Esophagus muscularis mucosa (tissue), 4 donors: ENCODE measurements around the gene CEP164.

ENCODE experiments used
- CTCF ChIP-seq, 3 experiments: fragments of 200-600 bp in 2 of 3; fragments of 450-650 bp in 1 of 3; sonication (generic) in 2 of 3; IDR thresholded peaks; one replicate each; pipeline ENCODE4 v1.5.1; 2017 to 2019; ENCODE audit warnings: antibody characterized with exemption in 3 of 3, mild to moderate bottlenecking in 2 of 3, moderate library complexity in 1 of 3
- EP300 ChIP-seq: sonication (generic); formaldehyde crosslinking; IDR thresholded peaks from one replicate; pipeline ENCODE4 v1.6.1; 2017; ENCODE audit warnings: antibody characterized with exemption
- POLR2A ChIP-seq: fragments of 450-650 bp; IDR thresholded peaks from one replicate; pipeline ENCODE4 v1.6.1; 2017; ENCODE audit warnings: antibody characterized with exemption, moderate library complexity, mild to moderate bottlenecking, low read depth
- POLR2AphosphoS5 ChIP-seq, 2 donors: sonication (generic); formaldehyde crosslinking; IDR thresholded peaks; one replicate each; pipeline ENCODE4 v1.6.1; 2017; ENCODE audit warnings: antibody characterized with exemption in 2 of 2

GRCh38 chr11:117441146-117441975, 113.7 kb downstream of the CEP164 start:
- no peak for TF ChIP-seq CTCF (IDR thresholded peaks at IDR 0.05)
- TF ChIP-seq EP300: no peak
- no peak for TF ChIP-seq POLR2A
- TF ChIP-seq POLR2AphosphoS5 (IDR thresholded peaks at IDR 0.05): no peak
